HAP-1 (cell line): ENCODE data around the gene CNTN4.

ENCODE experiments used
- DNase-seq, 2 experiments: peaks; one replicate each; pipeline ENCODE4 v3.0.0-alpha.2; 2016 to 2020; ENCODE audit warnings: low spot score in 2 of 2
- H3K27me3 ChIP-seq: fragments of 250-450 bp; sonication (Bioruptor Pico); 2 replicates; pipeline ENCODE4 v1.5.1; 2020; ENCODE audit warnings: low read depth, mild to moderate bottlenecking, moderate library complexity
- H3K36me3 ChIP-seq: fragments of 250-450 bp; sonication (Bioruptor Pico); replicated peaks from 2 replicates; pipeline ENCODE4 v1.5.1; 2020; ENCODE audit warnings: mild to moderate bottlenecking
- H3K4me1 ChIP-seq: fragments of 250-450 bp; sonication (Bioruptor Pico); 2 replicates; pipeline ENCODE4 v1.5.1; 2020; ENCODE audit warnings: mild to moderate bottlenecking
- H3K4me3 ChIP-seq: fragments of 250-450 bp; sonication (Bioruptor Pico); 2 replicates; pipeline ENCODE4 v1.5.1; 2020; ENCODE audit warnings: mild to moderate bottlenecking, moderate library complexity
- H3K9me3 ChIP-seq: fragments of 250-450 bp; sonication (Bioruptor Pico); 2 replicates; pipeline ENCODE4 v1.5.1; 2020; ENCODE audit warnings: mild to moderate bottlenecking, moderate library complexity
- in situ Hi-C: fragments of 300-500 bp; cut with MboI; formaldehyde crosslinking; loops from 3 replicates; pipeline ENCODE4 v1.14.3; 2020; ENCODE audit warnings: low sequenced_read_pairs, inconsistent platforms, mixed read lengths

Gene CNTN4

DNA sequence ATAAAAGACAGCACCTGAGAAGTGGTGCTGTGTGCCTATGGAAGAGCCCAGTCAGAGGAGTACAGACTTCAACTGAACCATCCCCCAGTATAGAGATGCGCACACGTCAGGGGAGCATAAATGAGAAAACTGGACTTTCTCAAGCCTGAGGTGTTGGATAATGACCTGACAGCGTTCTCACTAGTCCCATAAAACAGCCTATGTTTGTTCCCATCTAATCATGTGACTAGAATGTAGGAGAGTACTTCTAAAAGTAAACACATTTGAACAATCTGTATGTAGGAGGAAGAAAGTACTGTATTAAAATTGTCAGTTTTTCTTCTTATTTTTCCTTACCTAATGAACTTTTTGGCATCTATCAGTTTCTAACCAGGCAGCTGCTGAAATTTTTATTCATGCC lies 498.9 kb downstream of the CNTN4 start:
- no peaks in the 10 kb centered on the region for H3K9me3 ChIP-seq
- H3K36me3 ChIP-seq: no peaks in the 10 kb centered on the region
- H3K27me3 ChIP-seq: no peaks in the 10 kb centered on the region
- H3K4me3 ChIP-seq: no peak overlapping the region
- in situ Hi-C loops: no loop called here
- DNase-seq: no peak
- no peaks in the 10 kb centered on the region for H3K4me1 ChIP-seq

DNA sequence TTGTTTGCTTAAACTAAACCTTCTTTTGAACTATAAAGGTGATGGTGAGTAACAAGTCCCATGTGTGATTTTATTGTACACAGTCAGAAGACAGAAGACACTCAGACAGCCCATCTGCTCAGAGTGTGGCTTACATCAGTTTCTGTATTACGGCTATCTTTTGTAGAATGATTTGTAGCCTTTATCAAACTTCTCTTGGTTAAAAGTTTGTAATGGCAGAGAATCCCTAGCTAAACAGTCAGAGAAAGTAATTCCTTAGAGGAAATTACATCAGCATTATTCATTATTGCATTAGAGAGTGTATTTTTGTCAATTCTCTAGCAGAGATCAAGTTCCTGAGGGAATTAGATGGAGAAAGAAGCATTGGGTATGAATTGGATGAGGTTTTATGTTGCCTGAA lies 500.8 kb downstream of the CNTN4 start:
- H3K36me3 ChIP-seq: no peaks in the 10 kb centered on the region
- H3K9me3 ChIP-seq: no peaks in the 10 kb centered on the region
- H3K4me3 ChIP-seq: no peak overlapping the region
- H3K27me3 ChIP-seq: no peaks in the 10 kb centered on the region
- H3K4me1 ChIP-seq: no peaks in the 10 kb centered on the region
- in situ Hi-C loops: no loop called here
- DNase-seq: no peak

DNA sequence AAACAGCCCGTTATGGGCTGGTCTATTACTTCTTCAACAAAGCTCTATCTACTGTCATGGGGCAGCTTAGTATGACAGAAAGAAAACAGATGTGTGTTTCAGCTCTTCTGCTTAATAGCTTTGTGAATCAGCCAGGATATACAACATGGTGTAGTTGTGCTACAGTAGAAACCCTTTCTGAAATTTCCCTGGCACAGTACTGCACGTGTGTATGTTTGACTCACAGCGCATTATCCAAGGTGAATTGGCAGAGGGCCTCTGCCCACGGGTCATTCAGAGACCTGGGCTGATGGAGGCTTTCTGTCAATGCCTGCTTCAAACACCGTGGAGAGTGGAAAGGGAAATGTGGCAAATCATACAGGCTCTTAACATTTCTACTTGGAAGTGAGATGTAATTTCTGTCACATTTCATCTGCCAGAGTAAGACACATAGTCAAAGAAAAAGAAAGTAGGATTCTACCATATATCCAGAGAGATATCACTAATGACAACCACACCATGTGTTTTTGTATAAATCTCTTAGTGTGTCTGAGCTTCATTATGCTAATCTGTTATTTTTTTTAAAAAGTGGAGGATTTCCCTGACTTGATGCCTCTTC lies 505.1 kb downstream of the CNTN4 start:
- Histone ChIP-seq H3K27me3 (no peaks in the 10 kb centered on the region), H3K4me1 (no peaks in the 10 kb centered on the region), H3K9me3 (no peaks in the 10 kb centered on the region), H3K4me3 (no peak overlapping the region), H3K36me3 (no peaks in the 10 kb centered on the region)
- in situ Hi-C loops: no loop called here
- DNase-seq: no peak

DNA sequence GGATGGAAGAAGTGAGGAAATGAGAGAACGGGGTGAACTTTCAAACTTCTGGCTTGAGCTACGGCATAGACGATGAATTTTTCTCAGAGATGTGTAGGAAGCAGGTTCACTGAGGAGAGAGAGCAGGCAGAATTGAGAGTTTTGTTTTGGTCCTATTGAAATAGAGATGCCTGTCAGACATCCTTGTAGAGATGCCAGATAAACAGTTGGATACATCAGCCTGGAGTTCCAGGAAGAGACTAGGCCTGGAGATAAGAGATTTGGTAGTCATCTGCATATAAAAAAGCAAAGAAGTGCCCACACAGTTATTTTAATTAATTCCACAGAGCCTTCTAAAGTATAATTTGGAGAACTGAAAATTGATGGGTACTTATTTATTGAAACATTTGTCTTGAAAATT lies 515.9 kb downstream of the CNTN4 start:
- Histone ChIP-seq H3K4me1 (no peaks in the 10 kb centered on the region), H3K4me3 (no peak overlapping the region), H3K9me3 (no peaks in the 10 kb centered on the region), H3K27me3 (no peaks in the 10 kb centered on the region), H3K36me3 (no peaks in the 10 kb centered on the region)
- DNase-seq: no peak
- in situ Hi-C loops: no loop called here

DNA sequence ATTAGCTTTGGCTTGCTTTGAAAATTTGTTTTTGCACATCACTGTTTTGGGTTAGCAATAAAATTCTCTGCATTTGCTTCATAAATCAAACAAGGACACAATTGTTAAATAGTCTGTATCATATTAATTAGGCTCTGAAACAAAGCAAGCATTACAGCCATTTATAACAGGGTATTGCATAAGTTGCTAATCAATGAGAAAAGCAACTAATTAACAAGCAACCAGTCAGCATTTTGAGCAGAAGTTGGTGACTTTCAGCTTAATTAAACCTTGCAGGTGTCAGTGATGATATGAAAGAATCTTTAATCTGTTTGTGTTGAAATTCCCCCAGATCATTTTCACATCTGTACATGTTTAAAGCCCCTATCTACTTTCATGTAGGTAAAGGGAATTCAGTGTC lies 516.4 kb downstream of the CNTN4 start:
- no peak for DNase-seq
- Histone ChIP-seq H3K9me3 (no peaks in the 10 kb centered on the region), H3K4me3 (no peak overlapping the region), H3K4me1 (no peaks in the 10 kb centered on the region), H3K36me3 (no peaks in the 10 kb centered on the region), H3K27me3 (no peaks in the 10 kb centered on the region)
- in situ Hi-C loops: no loop called here

DNA sequence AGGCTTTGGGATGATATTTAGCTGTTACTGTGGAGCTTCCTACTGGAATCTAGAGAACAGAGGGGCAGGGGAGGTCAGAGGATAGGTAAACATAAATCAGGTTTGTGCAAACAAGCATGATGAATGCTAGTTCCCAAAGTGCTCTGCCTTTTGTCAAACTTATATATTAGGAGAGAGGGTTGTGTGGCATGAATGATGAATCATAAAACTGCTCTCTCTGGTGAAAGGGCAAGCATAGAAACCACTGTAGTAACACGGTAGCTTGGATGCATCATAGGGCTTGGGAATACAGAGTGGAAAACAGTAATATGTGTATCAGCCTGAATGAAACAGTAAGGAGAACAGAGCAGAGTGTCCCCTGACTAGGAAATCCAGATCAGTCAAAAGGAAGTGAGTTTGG lies 524.8 kb downstream of the CNTN4 start:
- no peaks in the 10 kb centered on the region for H3K27me3 ChIP-seq
- H3K4me1 ChIP-seq: no peaks in the 10 kb centered on the region
- no peaks in the 10 kb centered on the region for H3K9me3 ChIP-seq
- no peaks in the 10 kb centered on the region for H3K36me3 ChIP-seq
- no peak for DNase-seq
- H3K4me3 ChIP-seq: no peak overlapping the region
- in situ Hi-C loops: no loop called here

DNA sequence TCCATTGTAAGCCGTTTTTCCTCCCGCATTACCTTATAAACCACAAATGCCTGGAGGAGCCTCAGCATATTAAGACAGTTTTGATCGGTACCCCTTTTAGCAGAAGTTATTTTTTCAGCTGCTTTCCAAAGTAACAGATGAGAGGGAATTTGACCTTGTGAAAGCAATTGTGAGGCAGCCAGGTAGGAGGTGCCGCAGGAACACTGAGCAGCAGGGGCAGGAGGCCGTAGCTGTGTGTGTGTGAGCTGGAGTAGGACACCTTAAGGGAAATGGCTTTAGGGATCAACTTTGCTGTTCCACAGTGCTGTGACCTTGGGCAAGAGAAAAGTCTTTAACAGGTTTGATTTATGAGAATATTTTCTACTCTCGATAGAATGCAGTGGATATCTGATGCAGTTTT lies 529.5 kb downstream of the CNTN4 start:
- Histone ChIP-seq H3K27me3 (no peaks in the 10 kb centered on the region), H3K36me3 (no peaks in the 10 kb centered on the region), H3K4me1 (no peaks in the 10 kb centered on the region), H3K9me3 (no peaks in the 10 kb centered on the region), H3K4me3 (no peak overlapping the region)
- in situ Hi-C loops: no loop called here
- DNase-seq: no peak

DNA sequence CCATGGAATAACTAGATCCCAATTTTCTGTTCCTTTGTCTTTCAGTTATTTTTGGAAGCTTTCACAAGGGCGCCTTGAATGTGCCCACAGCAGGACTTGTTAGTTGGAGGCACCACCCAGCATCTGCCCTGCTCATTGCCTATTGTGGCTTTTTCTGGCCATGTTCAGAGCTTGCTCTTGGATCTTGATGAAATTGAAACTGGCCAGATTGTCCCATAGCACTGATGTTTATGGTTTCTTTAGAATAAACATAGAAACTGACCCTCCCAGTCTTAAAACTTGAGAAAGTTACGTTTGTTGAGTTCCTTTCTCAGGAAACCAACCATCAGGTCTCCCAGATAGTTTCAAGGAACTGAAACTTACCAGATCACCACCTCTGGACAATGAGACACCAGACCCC lies 536.8 kb downstream of the CNTN4 start:
- Histone ChIP-seq H3K4me3 (no peak overlapping the region), H3K4me1 (peaks cover 8% of the 10 kb centered on the region), H3K27me3 (no peaks in the 10 kb centered on the region), H3K36me3 (no peaks in the 10 kb centered on the region), H3K9me3 (no peaks in the 10 kb centered on the region)
- in situ Hi-C loops: no loop called here
- DNase-seq: no peak

DNA sequence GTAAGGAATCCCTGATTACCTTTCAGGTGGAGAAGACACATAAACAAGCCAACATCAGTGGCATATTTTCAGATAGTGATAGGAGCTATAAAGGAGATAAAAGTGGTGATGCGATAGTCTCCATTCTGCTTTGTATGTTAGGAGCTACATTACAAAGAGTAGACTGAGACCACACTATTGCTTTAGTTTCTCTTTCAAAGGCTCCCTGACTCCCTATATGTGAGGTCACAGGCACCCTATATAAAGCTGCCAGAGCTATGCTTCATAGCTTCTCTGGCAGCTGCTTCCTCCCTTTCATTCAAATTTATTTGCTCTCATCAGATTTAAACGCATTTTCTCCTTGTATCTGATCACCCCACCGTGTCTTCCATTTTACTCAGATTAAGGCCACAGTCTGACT lies 544.9 kb downstream of the CNTN4 start:
- no peaks in the 10 kb centered on the region for H3K36me3 ChIP-seq
- no peaks in the 10 kb centered on the region for H3K27me3 ChIP-seq
- peaks cover 10% of the 10 kb centered on the region for H3K4me1 ChIP-seq
- in situ Hi-C loops: no loop called here
- no peak for DNase-seq
- no peak overlapping the region for H3K4me3 ChIP-seq
- H3K9me3 ChIP-seq: no peaks in the 10 kb centered on the region

DNA sequence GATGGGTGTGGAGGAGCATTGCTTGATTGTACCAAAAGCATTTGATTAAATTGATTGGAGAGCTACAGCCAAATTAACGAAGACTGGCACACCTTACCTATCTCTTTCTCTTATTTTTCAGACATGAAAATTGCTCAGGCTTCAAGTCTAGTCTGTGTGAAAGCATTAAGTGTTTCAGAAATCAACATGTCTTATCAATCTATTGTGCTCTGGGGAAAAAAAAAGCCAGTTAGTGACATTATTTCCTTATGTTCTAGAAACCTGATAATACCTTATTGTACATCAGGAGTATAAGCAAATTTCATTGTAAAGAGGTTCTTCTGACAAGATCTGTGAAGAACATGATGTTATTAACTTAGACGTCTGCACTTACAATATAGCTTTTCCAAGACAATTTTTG lies 546.3 kb downstream of the CNTN4 start:
- DNase-seq: no peak
- Histone ChIP-seq H3K4me3 (no peak overlapping the region), H3K4me1 (peaks cover 6% of the 10 kb centered on the region), H3K27me3 (no peaks in the 10 kb centered on the region), H3K36me3 (no peaks in the 10 kb centered on the region), H3K9me3 (no peaks in the 10 kb centered on the region)
- in situ Hi-C loops: no loop called here

DNA sequence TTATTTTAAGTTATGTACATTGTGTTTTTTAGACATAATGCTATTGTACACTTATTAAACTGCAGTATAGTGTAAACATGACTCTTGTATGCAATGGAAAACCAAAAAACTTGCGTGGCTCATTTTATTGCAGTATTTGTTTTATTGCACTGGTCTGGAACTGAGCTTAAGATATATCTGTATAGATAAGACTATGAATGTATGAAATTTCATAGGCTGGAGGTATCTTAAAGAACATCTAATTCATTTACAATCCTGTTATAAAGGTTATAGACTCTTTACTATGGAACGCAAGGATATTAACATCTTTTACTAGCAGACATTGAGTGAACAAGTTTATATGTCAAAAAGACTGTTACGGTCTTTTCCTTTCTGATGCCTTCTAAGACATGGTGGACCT lies 552.1 kb downstream of the CNTN4 start:
- DNase-seq: no peak
- in situ Hi-C loops: no loop called here
- no peaks in the 10 kb centered on the region for H3K36me3 ChIP-seq
- no peaks in the 10 kb centered on the region for H3K9me3 ChIP-seq
- H3K4me3 ChIP-seq: no peak overlapping the region
- H3K27me3 ChIP-seq: no peaks in the 10 kb centered on the region
- H3K4me1 ChIP-seq: no peaks in the 10 kb centered on the region

DNA sequence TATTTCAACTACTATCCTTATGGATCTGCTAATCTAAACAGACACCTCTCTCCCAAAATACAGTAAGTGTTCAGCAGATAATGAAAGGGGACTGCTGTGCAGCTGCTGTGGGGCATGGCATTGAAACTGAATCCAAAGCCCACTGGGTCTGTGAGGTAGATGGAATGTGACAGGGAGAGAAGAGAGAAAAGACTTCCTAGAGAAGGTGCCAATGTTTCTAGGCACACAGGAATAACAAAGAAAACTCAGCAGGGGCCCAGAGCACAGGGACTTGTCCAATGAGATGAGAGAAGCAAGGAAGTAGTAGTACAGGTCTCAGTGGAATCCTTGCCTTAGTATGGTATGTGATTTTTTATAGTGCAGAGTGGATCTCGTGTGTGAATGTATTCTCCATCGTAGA lies 553.7 kb downstream of the CNTN4 start:
- H3K9me3 ChIP-seq: no peaks in the 10 kb centered on the region
- in situ Hi-C loops: no loop called here
- H3K4me3 ChIP-seq: no peak overlapping the region
- no peaks in the 10 kb centered on the region for H3K4me1 ChIP-seq
- no peaks in the 10 kb centered on the region for H3K27me3 ChIP-seq
- DNase-seq: no peak
- no peaks in the 10 kb centered on the region for H3K36me3 ChIP-seq

DNA sequence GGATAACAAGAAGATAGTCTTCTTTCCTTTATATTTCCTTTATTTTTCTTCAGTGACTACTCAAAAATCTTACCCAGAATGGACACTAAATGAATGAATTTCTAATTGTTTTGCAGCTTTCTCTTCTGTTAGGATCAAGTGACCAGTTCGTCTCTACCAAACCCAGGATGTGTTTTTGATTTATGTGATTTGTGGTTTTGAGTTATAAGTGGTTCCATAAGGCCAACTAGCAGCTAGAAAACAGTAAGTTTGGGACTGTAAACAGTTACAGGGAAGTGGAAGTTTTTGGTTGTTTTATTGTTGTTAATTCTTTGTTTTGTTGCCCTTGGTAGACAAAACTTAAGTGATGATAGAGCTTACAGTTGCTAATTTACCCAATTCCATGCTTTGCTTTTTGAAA lies 555.0 kb downstream of the CNTN4 start:
- Histone ChIP-seq H3K36me3 (no peaks in the 10 kb centered on the region), H3K4me1 (no peaks in the 10 kb centered on the region), H3K9me3 (no peaks in the 10 kb centered on the region), H3K4me3 (no peak overlapping the region), H3K27me3 (no peaks in the 10 kb centered on the region)
- no peak for DNase-seq
- in situ Hi-C loops: no loop called here

DNA sequence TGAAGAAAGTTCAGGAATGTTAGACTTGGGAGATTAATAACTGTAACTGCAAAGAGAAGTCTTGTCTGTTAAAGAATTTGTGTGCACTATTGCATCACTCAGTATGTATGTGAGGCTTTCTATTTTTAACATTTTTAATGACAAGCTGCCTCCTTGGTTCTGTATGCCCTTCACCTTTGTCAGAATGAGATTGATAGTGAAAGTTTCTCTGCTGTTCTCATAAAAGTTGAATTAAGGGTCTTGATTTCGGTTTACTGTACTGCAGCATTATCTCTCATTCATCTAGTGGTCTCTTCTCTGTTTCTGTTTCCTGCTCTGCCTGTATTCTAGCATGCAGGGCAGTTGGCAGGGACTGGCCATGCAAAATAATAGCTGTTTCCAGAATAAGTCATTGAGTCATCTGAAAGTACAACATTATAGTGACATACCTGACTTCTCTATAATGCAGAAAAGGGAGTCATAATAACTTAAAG lies 556.6 kb downstream of the CNTN4 start:
- Histone ChIP-seq H3K36me3 (no peaks in the 10 kb centered on the region), H3K4me3 (no peak overlapping the region), H3K4me1 (no peaks in the 10 kb centered on the region), H3K27me3 (no peaks in the 10 kb centered on the region), H3K9me3 (no peaks in the 10 kb centered on the region)
- DNase-seq: no peak
- in situ Hi-C loops: no loop called here
